Camera-type eye (tissue), 1 donor: ENCODE data around the gene ELP4. TPM values are rescaled to one million over a fixed set of nuclear protein-coding genes. Genes with fewer than 3 reads are reported as not detected.

Source experiments
- total RNA-seq: library from RNA; depleted of rRNA; stranded (reverse); fragments of >200 nt; gene quantifications from one replicate; pipeline ENCODE4 v1.2.3, GENCODE V29; 2014

Gene ELP4
- 94.1 TPM for total RNA-seq

GRCh38 chr11:31509429-31510345 is at the start of gene ELP4, which contains the start of gene IMMP1L:
TSS of gene ELP4 (plus strand) at chr11:31509767. CDS start at chr11:31509785, 18 bp downstream.
TSS of gene IMMP1L (minus strand) at chr11:31509622. CDS start at chr11:31463276, 46,346 bp downstream.

GRCh38 chr11:31810779-31811647 is 301.4 kb downstream of the ELP4 start, which contains the start of gene PAX6:
TSS of gene PAX6 (minus strand) at chr11:31811322. CDS start at chr11:31806411, 4,911 bp downstream.

Other genes with a start within 250 kb of the ELP4 start
- gene DCDC1, start 140.0 kb upstream of the ELP4 start, total RNA-seq, result 34.7 TPM
- 51.0 TPM for gene DNAJC24, start 139.9 kb upstream of the ELP4 start, total RNA-seq
- 41.6 TPM for gene IMMP1L, start 145 bp upstream of the ELP4 start, total RNA-seq